ENCODE data around the gene COL20A1. TPM values are rescaled to one million over a fixed set of nuclear protein-coding genes. Genes with fewer than 3 reads are reported as not detected.

Gene COL20A1
- total and polyA plus RNA-seq, 2 donors (not counting 1 experiment from before 2014, with no cell fraction given): not detected

DNA sequence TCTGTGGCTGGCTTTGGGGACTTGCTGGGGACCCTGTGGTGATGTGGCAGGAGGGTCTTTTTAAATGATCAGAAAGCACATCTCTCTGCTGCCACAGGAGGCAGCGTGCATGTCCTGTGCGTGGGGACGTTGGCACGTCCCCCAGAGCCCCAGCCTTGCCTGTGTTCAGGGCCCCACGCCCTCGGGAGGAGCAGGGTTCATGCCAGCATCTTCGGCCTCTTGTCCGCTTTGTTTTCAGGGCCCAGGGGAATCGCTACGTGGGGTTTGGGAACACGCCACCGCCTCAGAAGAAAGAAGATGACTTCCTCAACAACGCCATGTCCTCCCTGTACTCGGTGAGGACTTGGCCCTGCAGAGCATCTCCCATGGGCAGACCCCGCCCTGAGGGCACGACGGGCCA lies 14.3 kb upstream of the COL20A1 start:
- no peak overlapping the region for H3K9ac ChIP-seq (ENCODE audit: low read length)

DNA sequence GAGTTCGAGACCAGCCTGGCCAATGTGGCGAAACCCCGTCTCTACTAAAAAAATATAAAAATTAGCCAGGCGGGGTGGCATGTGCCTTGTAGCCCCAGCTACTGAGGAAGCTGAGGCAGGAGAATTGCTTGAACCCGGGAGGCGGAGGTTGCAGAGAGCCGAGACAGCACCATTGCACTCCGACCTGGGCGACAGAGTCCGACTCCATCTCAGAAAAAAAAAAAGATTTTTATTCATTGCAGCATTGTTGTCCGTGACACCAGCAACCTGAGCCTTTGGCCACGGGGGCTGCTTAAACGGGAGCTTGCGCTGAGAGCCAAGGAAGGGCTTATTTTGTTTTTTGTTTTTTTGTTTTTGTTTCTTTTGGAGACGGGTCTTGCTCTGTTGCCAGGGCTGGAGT lies 13.1 kb upstream of the COL20A1 start:
- no peaks in the 10 kb centered on the region for H3K9me3 ChIP-seq (ENCODE audit: control extremely low read depth in 1 of 3, control insufficient read depth in 2 of 3, insufficient read depth in 1 of 3, low read length in 2 of 3)
- no peaks in the 10 kb centered on the region for H3K27me3 ChIP-seq (replicated peaks in 1 of 4; ENCODE audit: control extremely low read depth in 1 of 4, control insufficient read depth in 3 of 4, insufficient read depth in 4 of 4, low read length in 3 of 4)
- CTCF ChIA-PET: no interaction called here
- peaks cover 32% of the 10 kb centered on the region for H4K20me1 ChIP-seq (ENCODE audit: control insufficient read depth, insufficient read depth, low read length, poor library complexity, severe bottlenecking)
- Mint-ChIP-seq H3K9me3 (ENCODE audit: insufficient read depth) (no peaks in the 10 kb centered on the region), H3K27ac (no peak overlapping the region), H3K27me3 (no peaks in the 10 kb centered on the region), H3K4me1 (peaks cover 6% of the 10 kb centered on the region), H3K4me3 (no peak overlapping the region)
- no peaks in the 10 kb centered on the region for H3K4me1 ChIP-seq (ENCODE audit: control insufficient read depth in 2 of 2, insufficient read depth in 2 of 2, low read length in 2 of 2)
- no peak overlapping the region for H3K27ac ChIP-seq (ENCODE audit: low read length in 2 of 2)
- POLR2A ChIA-PET: no interaction called here
- no peak overlapping the region for H2AFZ ChIP-seq (ENCODE audit: insufficient read depth, low read depth, low read length, poor library complexity, severe bottlenecking)
- peaks cover 0 to 35% of the 10 kb centered on the region in 2 experiments for H3K36me3 ChIP-seq (replicated peaks in 1 of 2; ENCODE audit: control extremely low read depth in 1 of 2, control insufficient read depth in 1 of 2, extremely low read depth in 1 of 2, insufficient read depth in 2 of 2, low read length in 1 of 2)
- TF ChIP-seq, protein P1, sequence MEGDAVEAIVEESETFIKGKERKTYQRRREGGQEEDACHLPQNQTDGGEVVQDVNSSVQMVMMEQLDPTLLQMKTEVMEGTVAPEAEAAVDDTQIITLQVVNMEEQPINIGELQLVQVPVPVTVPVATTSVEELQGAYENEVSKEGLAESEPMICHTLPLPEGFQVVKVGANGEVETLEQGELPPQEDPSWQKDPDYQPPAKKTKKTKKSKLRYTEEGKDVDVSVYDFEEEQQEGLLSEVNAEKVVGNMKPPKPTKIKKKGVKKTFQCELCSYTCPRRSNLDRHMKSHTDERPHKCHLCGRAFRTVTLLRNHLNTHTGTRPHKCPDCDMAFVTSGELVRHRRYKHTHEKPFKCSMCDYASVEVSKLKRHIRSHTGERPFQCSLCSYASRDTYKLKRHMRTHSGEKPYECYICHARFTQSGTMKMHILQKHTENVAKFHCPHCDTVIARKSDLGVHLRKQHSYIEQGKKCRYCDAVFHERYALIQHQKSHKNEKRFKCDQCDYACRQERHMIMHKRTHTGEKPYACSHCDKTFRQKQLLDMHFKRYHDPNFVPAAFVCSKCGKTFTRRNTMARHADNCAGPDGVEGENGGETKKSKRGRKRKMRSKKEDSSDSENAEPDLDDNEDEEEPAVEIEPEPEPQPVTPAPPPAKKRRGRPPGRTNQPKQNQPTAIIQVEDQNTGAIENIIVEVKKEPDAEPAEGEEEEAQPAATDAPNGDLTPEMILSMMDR (IDR thresholded peaks at IDR 0.05): no peak
- TF ChIP-seq EZH2 (IDR thresholded peaks at IDR 0.05; ENCODE audit: borderline replicate concordance, insufficient read depth, low read depth, low read length, poor library complexity, severe bottlenecking): no peak
- intact Hi-C loops (cut with micrococcal nuclease): no loop called here
- ATAC-seq (ENCODE audit: low read depth) (no peak), DNase-seq (no peak)
- peaks cover 26% of the 10 kb centered on the region for H3K79me2 ChIP-seq (ENCODE audit: control insufficient read depth, insufficient read depth, low read length)
- no peak overlapping the region for H3K4me2 ChIP-seq (replicated peaks; ENCODE audit: low read depth, low read length, poor library complexity, severe bottlenecking)
- 100% methylated on average over 9 of the region's 15 CpGs for WGBS (ENCODE audit: insufficient coverage)
- H3K9ac ChIP-seq (ENCODE audit: low read length): no peak overlapping the region
- no peak overlapping the region for H3K4me3 ChIP-seq (ENCODE audit: control extremely low read depth in 1 of 5, extremely low read depth in 1 of 5, insufficient read depth in 1 of 5, low read depth in 2 of 5, low read length in 4 of 5)

More for the DNA sequence above, 14.3 kb upstream of the COL20A1 start:
- no peak for DNase-seq
- Mint-ChIP-seq H3K9me3 (ENCODE audit: insufficient read depth) (no peaks in the 10 kb centered on the region), H3K27me3 (no peaks in the 10 kb centered on the region), H3K4me3 (no peak overlapping the region), H3K27ac (no peak overlapping the region), H3K4me1 (peaks cover 14% of the 10 kb centered on the region)
- H4K20me1 ChIP-seq (ENCODE audit: control insufficient read depth, insufficient read depth, low read length, poor library complexity, severe bottlenecking): peaks cover 43% of the 10 kb centered on the region
- H2AFZ ChIP-seq (ENCODE audit: insufficient read depth, low read depth, low read length, poor library complexity, severe bottlenecking): no peak overlapping the region
- 92% methylated on average over 16 of the region's 17 CpGs for WGBS (ENCODE audit: insufficient coverage)
- intact Hi-C loops (cut with micrococcal nuclease): no loop called here
- no peak overlapping the region for H3K27ac ChIP-seq (ENCODE audit: low read length in 2 of 2)
- H3K9me3 ChIP-seq (ENCODE audit: control extremely low read depth in 1 of 3, control insufficient read depth in 2 of 3, insufficient read depth in 1 of 3, low read length in 2 of 3): no peaks in the 10 kb centered on the region
- H3K79me2 ChIP-seq (ENCODE audit: control insufficient read depth, insufficient read depth, low read length): peaks cover 37% of the 10 kb centered on the region
- ChIA-PET POLR2A (no interaction called here), CTCF (no interaction called here)
- peaks cover 4% of the 10 kb centered on the region in 2 donors for H3K4me1 ChIP-seq (ENCODE audit: control insufficient read depth in 2 of 2, insufficient read depth in 2 of 2, low read length in 2 of 2)
- no peak overlapping the region for H3K4me3 ChIP-seq (ENCODE audit: control extremely low read depth in 1 of 5, extremely low read depth in 1 of 5, insufficient read depth in 1 of 5, low read depth in 2 of 5, low read length in 4 of 5)
- no peak overlapping the region for H3K4me2 ChIP-seq (replicated peaks; ENCODE audit: low read depth, low read length, poor library complexity, severe bottlenecking)
- no peaks in the 10 kb centered on the region for H3K27me3 ChIP-seq (replicated peaks in 1 of 4; ENCODE audit: control extremely low read depth in 1 of 4, control insufficient read depth in 3 of 4, insufficient read depth in 4 of 4, low read length in 3 of 4)
- H3K36me3 ChIP-seq (replicated peaks in 1 of 2; ENCODE audit: control extremely low read depth in 1 of 2, control insufficient read depth in 1 of 2, extremely low read depth in 1 of 2, insufficient read depth in 2 of 2, low read length in 1 of 2): peaks cover 0 to 35% of the 10 kb centered on the region in 2 experiments
- ATAC-seq (ENCODE audit: low read depth): no peak
- TF ChIP-seq, protein P1 (IDR thresholded peaks at IDR 0.05): no peak
- no peak for TF ChIP-seq EZH2 (IDR thresholded peaks at IDR 0.05; ENCODE audit: borderline replicate concordance, insufficient read depth, low read depth, low read length, poor library complexity, severe bottlenecking)

All from B cell (primary cell).